ENCODE results near the gene IQCC.

DNA sequence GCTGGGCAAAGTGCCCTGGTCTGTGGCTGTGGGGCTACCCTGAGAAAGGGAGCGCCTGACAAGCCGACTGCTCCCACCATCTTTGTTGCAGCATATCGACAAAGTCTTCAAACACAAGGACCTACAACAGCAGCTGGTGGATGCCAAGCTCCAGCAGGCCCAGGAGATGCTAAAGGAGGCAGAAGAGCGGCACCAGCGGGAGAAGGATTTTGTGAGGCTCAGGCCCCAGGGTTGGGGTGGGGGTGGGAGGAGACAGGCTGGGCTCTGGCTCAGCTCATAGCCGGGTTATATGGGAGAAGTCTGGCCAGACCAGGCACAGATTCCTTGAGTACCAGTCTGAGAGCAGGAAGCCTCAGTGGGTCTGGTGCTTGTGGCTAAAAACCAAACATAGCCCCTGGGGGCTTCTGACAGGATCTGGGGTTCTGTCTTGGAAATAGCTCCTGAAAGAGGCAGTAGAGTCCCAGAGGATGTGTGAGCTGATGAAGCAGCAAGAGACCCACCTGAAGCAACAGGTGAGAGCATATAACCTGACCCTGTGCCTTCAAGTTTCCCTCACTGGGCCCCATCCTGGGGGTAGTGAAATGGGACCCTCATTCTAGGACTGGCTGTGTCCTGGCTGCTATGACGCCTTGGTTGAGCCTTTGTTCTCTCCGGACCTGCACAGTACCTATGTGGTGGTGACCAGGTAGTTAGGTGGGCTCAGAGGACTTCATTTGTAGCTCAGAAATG, 13.1 kb upstream of the IQCC start:
- TF ChIP-seq, protein P1, sequence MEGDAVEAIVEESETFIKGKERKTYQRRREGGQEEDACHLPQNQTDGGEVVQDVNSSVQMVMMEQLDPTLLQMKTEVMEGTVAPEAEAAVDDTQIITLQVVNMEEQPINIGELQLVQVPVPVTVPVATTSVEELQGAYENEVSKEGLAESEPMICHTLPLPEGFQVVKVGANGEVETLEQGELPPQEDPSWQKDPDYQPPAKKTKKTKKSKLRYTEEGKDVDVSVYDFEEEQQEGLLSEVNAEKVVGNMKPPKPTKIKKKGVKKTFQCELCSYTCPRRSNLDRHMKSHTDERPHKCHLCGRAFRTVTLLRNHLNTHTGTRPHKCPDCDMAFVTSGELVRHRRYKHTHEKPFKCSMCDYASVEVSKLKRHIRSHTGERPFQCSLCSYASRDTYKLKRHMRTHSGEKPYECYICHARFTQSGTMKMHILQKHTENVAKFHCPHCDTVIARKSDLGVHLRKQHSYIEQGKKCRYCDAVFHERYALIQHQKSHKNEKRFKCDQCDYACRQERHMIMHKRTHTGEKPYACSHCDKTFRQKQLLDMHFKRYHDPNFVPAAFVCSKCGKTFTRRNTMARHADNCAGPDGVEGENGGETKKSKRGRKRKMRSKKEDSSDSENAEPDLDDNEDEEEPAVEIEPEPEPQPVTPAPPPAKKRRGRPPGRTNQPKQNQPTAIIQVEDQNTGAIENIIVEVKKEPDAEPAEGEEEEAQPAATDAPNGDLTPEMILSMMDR (IDR thresholded peaks at IDR 0.05; ENCODE audit: poor library complexity, severe bottlenecking) = no peak
- no peak for TF ChIP-seq EZH2 (IDR thresholded peaks at IDR 0.05; ENCODE audit: borderline replicate concordance, insufficient read depth, low read length, poor library complexity, severe bottlenecking)
- TF ChIP-seq EP300 (conservative IDR thresholded peaks at IDR 0.05; ENCODE audit: poor library complexity, severe bottlenecking) = no peak
